Measurements from ENCODE around the gene CEND1. TPM values are rescaled to one million over a fixed set of nuclear protein-coding genes. Genes with fewer than 3 reads are reported as not detected.

The CEND1 gene
- polyA plus RNA-seq, 5 donors = 0.18 to 0.24 (median 0.22) TPM; not detected in 2

DNA sequence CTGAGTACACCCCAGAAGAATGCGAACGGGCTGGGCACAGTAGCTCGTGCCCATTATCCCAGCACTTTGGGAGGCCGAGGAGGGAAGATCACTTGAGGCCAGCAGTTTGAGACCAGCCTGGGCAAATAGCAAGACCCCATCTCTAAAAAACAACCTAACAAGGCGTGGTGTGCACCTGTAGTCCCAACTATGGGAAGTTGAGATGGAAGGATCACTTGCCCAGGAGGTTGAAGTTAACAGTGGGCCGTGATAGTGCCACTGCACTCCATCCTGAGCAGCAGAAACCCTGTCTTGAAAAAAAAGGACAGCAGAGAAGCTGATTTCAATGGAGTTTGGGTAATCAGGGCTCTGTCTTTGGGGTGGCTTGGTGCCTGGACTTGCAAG is 23.2 kb upstream of the CEND1 start:
- no peak for DNase-seq

GRCh38 chr11:812390-812789 is 22.5 kb upstream of the CEND1 start:
- DNase-seq = no peak

DNA sequence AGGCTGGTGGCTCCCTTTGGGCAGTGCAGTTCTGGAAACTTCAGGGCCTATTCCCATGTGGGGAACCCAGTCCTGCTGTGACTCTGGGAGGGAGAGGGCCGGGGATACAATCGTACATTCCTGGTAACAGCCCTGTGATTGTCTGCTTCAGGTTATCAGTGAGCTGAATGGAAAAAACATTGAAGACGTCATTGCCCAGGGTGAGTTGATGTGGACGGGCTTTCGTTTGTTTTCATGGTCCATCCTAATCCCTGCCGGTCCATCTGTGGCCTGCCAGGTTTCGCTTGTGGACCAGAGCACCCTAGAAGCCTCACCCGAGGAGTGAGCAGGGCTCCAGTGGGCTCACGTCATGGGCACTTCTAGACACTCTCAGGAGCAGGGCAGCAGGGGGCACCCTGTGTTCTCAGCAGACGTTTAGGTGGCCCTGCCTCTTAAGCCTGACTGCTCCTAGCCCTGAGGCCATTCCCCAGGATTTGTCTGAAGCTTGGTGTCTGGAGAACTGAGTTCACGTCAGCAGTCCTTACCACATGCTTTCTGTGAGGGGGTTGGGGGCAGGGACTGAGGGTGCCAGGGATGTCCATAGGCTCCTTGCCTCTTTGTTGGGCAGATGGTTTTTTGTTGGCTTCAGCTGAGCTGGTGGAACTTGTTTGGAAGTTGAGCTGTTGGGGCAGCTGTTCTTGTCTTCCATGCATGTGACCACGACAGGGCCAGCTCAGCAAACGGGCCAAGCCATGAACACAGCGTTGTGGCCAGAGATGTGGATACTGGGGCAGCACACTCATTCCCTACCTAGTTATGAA is 21.8 kb upstream of the CEND1 start:
- no peak for DNase-seq

- no peak for DNase-seq
These were observed 20.2 kb upstream of the CEND1 start for GRCh38 chr11:810040-810567.

- peak; percentile 99 for DNase-seq
These were observed 19.6 kb upstream of the CEND1 start, which contains the start of gene RPLP2 for GRCh38 chr11:809287-810039. Gene RPLP2, plus strand, starts transcription at chr11:809967. Its CDS starts 268 bp downstream, at chr11:810235.

DNA sequence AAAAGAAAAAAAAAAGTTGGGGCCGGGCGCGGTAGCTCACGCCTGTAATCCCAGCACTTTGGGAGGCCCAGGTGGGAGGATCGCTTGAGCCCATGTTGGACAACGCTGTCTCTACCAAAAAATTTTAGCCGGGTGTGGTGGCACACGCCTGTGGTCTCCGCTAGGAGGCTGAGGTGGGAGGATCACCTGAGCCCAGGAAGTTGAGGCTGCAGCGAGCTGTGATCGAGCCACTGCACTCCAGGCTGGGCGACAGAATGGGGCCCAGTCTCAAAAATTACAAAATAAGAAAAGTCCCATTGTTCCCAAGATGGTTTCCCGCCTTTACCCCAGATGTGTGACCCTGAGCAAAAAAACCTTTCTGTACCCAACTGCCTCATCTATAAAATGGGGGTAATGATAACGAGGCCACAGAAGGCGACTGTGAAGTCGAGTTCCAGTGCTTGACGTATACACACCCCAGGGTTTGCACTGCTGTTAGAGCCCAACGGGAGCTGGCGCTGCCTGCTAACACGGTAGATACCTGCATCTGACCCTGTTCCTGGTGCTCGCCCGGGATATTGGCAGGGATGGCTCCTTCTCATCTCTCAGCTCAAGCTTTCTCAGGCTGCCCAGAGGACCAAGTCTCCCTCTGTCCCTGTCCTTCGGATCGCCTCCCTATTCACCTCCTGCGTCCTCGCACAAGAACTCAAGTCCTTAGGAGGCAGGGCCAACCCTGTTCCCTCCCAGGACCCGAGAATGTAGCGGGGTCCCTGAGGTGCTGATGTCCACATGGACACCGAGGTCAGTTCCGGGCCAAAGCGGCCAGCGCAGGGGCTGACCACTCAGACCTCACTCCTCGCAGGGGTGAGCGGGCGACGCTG is 18.8 kb upstream of the CEND1 start:
- no peak for DNase-seq

- no peak for DNase-seq
These were observed 14.7 kb upstream of the CEND1 start for GRCh38 chr11:804599-804964.

GRCh38 chr11:803770-804598 is 14.1 kb upstream of the CEND1 start:
- DNase-seq = no peak

DNA sequence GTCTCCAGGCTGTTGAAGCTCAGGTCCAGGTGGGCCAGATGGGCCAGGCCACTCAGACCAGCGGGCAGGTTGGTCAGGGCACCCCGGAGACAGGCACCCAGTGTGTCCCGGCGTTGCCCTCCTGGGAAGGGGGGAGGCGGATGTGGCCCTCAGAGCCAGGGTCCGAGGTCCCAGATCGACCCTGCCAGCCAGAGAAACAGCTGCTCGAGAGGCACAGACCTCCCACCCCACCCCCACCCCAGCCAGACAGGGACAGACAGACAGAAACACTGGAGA is 13.5 kb upstream of the CEND1 start:
- DNase-seq = no peak

GRCh38 chr11:802693-803466 is 13.0 kb upstream of the CEND1 start:
- no peak for DNase-seq

- DNase-seq = no peak
These were observed 12.2 kb upstream of the CEND1 start for GRCh38 chr11:802018-802617.

DNA sequence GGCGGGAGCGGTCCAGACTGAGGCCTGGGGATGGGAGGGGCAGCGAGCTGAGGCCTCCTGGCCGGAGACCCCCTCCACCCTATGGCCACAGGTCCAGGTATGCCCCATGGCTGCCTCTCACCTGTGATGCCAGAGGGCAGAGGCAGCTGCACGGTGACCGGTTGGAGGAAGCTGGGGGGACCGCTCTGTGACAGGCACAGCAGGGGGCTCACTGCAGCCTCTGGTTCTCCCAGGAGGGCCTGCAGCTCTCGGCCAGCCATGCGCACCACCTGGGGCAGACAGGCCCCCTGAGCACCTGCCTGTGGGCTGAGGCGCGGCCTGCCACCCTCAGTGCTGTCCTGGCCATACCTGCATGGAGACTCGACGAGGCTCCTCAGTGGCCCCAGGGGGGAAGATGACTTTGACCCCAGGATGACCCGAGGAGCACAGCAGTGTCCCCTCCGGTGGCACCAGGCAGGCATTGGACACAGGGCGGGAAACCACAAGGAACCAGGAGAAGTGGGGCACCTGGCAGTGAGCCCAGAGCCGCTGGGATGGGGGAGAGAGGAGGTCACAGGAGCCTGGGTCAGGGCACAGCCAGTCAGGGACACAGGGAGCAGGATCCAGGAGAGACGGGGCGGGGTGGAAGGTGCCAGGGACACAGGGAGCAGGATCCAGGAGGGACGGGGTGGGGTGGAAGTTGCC is 11.3 kb upstream of the CEND1 start:
- no peak for DNase-seq

DNA sequence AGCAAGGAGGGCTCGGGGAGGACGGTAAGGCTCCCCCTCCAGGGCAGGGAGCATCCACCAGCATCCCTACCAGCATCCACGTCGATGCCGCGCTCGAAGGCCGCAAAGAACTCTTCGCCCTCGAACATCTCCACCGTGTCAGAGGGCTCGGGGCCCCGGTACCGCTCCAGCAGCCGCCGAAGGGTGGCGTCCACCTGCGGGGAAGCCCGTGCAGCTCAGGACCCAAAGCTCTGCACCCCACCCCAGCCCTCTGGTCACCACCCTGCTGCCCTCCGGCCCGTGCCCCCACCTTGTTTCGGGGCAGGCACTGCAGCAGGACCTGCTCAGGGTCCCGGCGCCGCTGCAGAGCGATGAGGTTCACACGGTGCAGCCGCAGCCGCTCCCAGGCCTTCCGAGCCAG is 10.6 kb upstream of the CEND1 start:
- no peak for DNase-seq

GRCh38 chr11:799641-800316 is 9.9 kb upstream of the CEND1 start:
- DNase-seq = no peak

GRCh38 chr11:798093-798713 is 8.3 kb upstream of the CEND1 start, which contains the start of gene SLC25A22:
Gene SLC25A22, minus strand, starts transcription at chr11:798281. Its CDS starts 3,275 bp downstream, at chr11:795006.
- peak; percentile 73 to 77 for DNase-seq

DNA sequence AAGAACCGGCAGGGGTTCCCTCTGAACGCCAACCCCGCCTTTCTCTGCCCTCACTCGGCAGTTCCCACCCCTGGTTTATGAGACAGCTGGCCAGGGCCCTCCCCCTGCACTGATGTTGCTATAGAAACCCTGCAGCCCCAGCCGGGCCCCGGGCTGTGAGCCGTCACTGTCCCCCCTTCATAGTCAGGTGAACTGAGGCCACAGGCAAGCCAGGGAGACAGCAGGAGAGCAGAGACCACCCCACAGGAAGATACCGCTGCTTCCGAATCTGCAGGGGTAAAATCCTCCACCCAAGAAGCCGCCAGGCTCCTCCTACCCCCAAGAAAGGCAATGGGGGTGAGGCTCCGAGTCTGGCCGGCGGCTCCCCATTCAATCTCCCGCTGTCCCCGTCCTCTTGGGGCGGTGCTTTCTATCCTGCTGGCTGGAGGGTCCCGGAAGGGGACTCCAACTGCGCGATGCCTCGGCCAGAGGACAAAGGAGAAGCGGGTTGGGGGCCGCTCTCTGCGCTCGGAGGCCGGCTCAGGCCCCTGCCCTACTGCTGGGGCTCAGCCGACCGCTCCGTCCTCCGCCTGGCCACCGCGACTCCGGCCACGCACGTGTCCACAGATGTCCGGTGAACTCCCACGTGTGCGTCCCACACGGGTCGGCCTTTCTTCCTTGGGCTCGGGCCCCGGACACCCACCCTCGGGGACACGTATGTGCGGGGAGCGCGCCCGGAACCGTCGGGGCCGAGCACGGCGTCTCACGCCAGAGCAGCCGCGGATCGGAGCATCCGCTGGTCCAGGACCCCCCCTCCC is 7.6 kb upstream of the CEND1 start:
- peak; percentile 78 to 81 for DNase-seq

GRCh38 chr11:796565-797295 is 6.8 kb upstream of the CEND1 start:
- DNase-seq = no peak
